NCI-H226 (cell line): Measurements from ENCODE around the gene LDB1.

Experiments
- DNase-seq: peaks from one replicate; pipeline ENCODE4 v3.0.0-alpha.2; 2015

The LDB1 gene

DNA sequence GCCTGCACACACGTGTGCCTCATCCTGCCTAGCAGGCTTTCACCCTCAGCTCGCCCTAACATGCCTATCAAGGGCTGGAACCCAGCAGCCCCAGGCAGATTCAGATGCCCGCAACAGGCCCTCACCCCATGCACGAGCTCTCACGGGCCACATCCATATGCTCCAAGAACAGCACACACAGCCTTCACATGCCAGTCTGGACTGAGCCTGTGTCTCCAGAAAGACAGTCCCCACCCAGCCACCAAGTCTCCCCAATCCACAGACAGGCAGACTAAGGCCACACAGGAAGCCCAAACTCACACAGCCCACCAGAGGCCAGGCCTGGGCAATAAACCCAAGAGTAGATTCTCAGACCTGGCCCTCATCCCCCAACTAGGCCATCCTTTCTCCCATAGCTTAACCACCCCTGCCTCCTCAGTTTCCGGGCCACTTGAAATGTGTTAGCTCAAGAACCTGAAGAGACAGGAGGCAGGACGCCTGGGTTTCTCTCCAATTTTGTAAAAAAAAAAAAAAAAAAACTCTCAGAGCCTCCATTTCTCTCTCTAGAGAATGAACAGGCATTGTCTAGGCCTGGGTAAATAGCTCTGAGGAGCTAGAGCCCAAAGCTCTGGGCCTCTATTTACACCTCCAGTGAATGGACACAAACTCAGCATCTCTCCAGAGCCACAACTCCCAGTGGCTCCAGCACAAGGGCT, 6.8 kb downstream of the LDB1 start:
- no peak for DNase-seq

DNA sequence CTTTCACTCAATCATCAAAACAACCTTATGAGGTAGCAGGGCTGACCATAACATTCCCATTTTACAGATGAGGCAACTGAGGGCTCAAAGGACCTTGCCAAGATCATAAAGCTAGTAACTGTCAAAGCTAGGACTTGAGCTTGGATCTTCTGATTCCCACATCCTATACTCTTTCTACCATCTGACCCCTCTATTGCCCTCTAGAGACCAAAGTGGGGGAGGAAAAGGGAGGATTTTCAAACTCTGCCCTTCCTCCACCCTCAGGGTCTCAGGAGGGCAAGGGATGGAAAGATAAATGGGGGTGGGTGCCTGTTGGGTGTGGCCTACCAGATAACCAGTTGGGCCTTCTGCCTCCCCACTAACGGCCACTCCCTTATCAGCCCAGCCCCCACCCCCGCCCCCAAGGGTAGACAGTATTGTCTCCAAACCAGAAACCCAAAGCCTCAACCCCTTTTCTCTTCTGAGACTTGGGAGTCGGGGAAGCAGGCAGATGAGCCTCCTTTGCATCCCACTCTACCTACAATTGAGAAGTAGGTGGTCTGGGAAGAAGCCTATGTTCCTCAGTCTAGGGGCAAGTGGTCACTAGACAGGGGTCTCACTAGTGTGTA, 7.9 kb downstream of the LDB1 start:
- no peak for DNase-seq

GRCh38 chr10:102111276-102111675, 8.9 kb downstream of the LDB1 start:
- DNase-seq = no peak

GRCh38 chr10:102109166-102110116, 10.7 kb downstream of the LDB1 start:
- DNase-seq = no peak

DNA sequence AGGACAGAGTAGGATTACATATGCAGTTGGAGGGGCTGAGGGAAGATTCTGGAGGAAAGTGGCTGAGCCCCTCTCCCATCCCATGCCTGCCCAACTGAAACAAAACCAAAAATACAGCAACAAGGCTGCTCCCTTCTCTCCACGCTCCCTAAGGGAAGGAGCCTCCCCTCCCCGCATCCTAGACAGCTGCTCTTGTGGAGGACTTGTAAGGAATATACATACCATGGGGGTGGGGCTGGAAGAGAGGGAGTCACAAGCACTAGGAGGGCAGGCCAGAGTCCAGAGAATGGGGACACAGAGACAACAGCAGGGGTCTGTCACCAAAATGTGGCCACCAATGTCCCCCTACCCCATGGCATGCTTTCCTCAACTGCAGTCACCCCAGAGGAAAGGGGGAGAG, 13.2 kb downstream of the LDB1 start:
- DNase-seq = no peak

DNA sequence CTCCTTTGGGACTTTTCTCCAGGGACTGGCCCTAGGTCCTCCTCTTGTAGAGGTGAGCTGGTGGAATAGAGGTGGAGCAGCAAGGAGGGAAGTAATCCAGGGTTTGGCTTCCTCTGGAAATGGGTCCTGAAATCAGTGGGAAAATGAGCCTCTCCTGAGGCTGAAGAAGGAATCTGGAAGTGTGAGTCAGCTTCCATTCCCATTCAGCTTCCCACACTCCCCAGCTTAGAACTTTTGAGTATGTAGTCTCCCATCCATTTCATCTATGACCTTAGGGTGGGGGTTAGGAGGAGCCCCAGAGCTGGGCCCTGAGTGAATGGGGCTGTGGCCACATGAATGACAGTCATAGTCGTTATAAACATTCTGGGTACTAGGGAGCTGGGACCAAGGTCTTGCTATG, 17.7 kb downstream of the LDB1 start:
- no peak for DNase-seq

DNA sequence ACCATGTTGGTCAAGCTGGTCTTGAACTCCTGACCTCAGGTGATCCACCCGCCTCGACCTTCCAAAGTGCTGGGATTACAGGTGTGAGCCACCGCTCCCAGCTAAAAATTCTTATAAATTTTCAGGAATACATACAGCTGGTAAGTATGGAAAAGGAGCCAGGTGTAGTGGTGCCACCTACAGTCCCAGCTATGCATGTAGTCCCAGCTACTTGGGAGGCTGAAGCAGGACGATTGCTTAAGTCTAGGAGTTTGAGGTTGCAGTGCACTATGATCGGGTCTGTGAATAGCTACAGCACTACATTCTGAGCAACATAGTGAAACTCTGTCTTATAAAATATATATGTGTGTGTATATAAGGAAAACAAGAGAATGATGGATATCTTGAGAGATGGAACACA, 19.0 kb downstream of the LDB1 start:
- DNase-seq = no peak

DNA sequence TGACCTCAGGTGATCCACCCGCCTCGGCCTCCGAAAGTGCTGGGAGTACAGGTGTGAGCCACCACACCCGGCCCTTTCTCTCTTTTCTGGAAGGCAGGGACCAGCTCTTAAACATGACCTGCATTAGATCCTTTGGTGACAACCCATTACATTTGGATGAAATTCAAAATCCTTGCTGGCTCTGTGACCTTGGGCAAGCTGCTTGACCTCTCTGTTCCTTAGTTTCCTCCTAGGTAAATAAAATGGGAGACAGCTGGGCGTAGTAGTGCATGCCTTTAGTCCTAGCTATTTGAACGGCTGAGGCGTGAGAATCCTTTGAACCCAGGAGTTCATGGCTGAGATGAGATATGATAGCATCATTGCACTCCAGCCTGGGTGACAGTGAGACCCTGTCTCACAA, 23.7 kb downstream of the LDB1 start:
- no peak for DNase-seq

GRCh38 chr10:102090772-102091171, 29.4 kb downstream of the LDB1 start:
- DNase-seq = peak; percentile 51

DNA sequence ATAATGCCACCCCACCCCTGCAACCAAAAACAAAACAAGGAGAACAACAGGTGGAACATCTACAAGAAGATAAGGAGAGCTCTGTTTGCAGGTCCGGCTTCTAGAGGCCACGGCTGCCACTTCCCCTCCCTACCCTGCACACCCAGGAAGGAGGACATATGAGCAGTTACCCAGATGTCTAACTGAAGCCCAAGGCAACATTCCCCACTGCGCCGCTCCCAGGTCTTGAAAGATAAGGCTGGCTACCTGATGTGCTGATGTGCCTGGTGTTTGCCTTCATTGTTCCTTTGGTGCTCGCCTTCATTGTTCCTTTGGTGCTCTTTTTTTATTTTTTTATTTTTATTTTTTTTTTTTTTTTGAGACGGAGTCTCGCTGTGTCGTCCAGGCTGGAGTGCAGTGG, 34.0 kb downstream of the LDB1 start:
- DNase-seq = no peak

GRCh38 chr10:102085336-102085735, 34.8 kb downstream of the LDB1 start:
- no peak for DNase-seq

DNA sequence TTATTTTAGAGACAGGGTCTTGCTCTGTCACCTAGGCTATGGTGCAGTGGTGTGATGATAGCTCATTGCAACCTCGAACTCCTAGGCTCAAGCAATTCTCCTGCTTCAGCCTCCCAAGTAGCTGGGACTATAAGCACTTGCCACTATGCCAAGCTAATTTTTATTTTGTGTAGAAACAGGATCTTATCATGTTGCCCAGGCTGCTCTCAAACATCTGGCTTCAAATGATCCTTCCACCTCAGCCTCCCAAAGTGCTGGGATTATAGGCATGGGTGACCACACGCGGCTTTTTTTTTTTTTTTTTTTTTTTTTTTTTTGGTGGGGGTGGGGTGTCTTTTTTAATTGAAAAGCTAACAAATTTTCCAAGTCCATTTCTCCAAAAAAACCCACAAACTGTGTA, 36.6 kb downstream of the LDB1 start:
- no peak for DNase-seq

- peak; percentile 61 for DNase-seq
These were observed 47.3 kb downstream of the LDB1 start for GRCh38 chr10:102072673-102073527.

DNA sequence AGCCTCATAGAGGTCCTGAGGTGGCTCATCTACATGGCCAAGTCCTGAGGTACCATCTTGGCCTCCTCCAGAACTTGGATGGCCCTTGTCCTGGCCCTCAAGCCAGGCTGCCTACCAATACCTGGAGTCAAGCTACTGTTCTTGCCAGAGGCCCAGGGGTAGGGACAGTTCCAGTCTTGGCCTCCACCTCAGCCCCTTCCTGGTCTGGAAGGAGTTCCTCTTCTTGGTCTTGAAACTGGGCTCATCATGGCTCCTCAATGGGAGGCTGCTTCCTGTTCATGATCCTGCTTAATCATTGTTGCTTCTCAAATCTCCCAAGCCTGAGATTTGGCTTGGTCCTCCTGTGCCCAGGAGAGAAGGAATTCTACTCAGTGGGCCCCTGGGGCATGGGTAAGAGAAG, 51.1 kb downstream of the LDB1 start:
- no peak for DNase-seq

- DNase-seq = peak; percentile 27
These were observed 52.0 kb downstream of the LDB1 start for GRCh38 chr10:102068216-102068615.

GRCh38 chr10:102067091-102067916, 52.9 kb downstream of the LDB1 start:
- DNase-seq = no peak

DNA sequence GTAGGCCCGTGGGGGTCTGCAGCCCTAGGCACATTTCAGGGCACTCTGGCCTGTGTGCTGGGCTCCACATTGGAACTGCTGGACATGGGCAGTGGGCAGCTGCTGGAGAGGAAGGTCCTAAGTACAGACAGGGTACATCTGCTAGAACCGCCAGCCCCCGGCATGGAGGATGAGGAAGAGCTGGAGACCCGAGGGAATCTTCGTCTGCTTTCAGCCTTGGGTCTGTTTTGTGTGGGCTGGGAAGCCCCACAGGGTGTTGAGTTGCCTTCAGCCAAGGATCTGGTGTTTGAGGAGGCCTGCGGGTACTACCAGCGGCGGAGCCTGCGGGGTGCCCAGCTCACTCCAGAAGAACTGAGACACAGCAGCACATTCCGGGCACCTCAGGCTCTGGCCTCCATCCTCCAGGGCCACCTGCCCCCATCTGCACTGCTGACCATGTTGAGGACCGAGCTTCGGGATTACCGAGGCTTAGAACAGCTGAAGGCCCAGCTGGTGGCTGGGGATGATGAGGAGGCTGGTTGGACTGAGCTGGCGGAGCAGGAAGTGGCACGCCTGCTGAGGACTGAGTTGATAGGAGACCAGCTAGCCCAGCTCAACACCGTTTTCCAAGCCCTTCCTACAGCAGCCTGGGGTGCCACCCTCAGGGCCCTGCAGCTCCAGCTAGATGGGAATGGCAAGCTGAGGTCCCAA, 53.6 kb downstream of the LDB1 start:
- no peak for DNase-seq

- DNase-seq = no peak
These were observed 54.4 kb downstream of the LDB1 start for GRCh38 chr10:102065561-102066398.

DNA sequence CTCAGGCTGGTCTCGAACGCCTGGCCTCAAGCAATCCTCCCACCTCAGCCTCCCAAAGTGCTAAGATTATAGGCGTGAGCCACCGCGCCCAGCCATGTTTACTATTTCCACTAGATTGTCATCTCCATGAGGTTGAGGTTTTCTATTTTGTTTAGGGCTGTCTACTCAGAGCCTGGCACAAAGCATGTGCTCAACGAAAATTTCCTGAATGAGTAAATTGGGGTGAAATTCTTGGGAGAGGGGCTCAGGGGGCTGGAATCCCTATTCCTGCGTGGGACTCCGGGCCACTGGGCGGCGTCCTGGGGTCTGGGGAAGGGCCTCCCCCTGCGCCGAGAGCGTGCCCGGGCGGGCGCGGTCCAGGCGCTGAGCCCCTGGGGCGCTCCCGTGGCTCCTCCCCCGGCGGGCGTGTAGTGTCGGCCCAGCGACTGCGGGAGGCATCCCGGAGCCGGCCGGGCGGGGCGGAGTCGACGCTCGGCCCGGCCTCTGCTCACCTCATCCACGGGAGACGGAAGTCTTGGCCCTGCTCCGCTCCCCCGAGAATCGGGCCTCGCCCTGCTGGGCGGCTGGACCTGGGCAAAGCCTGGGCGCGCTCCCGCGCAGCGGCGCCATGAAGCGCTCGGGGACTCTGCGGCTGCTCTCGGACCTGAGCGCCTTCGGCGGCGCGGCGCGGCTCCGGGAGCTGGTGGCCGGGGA, 55.2 kb downstream of the LDB1 start, which contains the start of gene HPS6:
TSS of gene HPS6 (plus strand) at position 482 of the 693 bp plus-strand sequence. CDS start at position 608, 126 bp downstream.
- DNase-seq = peak; percentile 96

DNA sequence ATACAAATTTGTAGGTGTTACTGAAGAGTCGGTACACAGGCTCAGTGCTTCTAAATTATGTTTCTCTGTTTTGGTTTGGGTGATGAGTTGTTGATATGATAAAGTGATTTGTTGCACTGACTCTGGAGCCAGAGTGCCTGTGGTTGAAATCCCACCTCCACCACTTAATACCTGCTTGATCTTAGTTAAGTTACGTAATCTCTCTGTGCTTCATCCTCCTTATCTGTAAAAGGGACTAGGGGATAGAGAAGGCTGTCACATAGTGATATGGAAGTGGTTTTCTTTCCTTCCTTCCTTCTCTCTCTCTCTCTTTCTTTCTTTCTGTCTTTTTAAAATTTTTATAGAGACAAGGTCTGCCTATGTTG, 55.7 kb downstream of the LDB1 start:
- DNase-seq = no peak
